Fibroblast of skin of scalp (primary cell): ENCODE measurements around the gene SIK1. TPM values are rescaled to one million over a fixed set of nuclear protein-coding genes. Genes with fewer than 3 reads are reported as not detected.
"Not testable (repeated sequence)": the region's sequence is repeated elsewhere in the genome, so short reads cannot be mapped to it uniquely, and the experiment has no call there.

Experiments used
- DNase-seq: peaks from one replicate; pipeline ENCODE4 v3.0.0-alpha.2; 2013
- polyA plus RNA-seq, 2 experiments: library from polyadenylated mRNA; unstranded; fragments of 120-200 nt; gene quantifications; one replicate each; pipeline ENCODE4 v1.2.1, GENCODE V29; 2013; ENCODE audit not compliant: insufficient read length in 2 of 2

Gene SIK1
- 1.9 TPM for polyA plus RNA-seq (2013, experiment 1 of 2; ENCODE audit: insufficient read length)
- 1.1 TPM for polyA plus RNA-seq (2013, experiment 2 of 2; ENCODE audit: insufficient read length)

GRCh38 chr21:43426404-43427241 lies at the start of gene SIK1:
Gene SIK1, minus strand, starts transcription at chr21:43427131. Its CDS starts 953 bp downstream, at chr21:43426178.
- not testable (repeated sequence) for DNase-seq

- DNase-seq, result not testable (repeated sequence)
Measured at GRCh38 chr21:43471597-43472242, 44.8 kb upstream of the SIK1 start.

GRCh38 chr21:43469719-43470458 lies 43.0 kb upstream of the SIK1 start:
- DNase-seq, result not testable (repeated sequence)

DNA sequence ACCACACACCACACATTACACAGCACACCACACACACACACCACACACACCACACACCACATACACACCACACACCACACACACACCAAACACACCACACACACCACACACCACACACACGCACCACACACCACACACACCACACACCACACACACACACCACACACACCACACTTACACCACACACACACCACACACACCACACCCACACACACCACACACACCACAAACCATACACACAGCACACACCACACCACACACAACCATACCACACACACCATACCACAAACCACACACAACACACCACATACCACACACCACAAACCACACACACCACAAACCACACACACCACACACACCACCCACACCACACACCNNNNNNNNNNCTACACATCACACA lies 40.9 kb upstream of the SIK1 start:
- no peak for DNase-seq

GRCh38 chr21:43465159-43465558 lies 38.2 kb upstream of the SIK1 start:
- not testable (repeated sequence) for DNase-seq

GRCh38 chr21:43463498-43464261 lies 36.7 kb upstream of the SIK1 start:
- not testable (repeated sequence) for DNase-seq

DNA sequence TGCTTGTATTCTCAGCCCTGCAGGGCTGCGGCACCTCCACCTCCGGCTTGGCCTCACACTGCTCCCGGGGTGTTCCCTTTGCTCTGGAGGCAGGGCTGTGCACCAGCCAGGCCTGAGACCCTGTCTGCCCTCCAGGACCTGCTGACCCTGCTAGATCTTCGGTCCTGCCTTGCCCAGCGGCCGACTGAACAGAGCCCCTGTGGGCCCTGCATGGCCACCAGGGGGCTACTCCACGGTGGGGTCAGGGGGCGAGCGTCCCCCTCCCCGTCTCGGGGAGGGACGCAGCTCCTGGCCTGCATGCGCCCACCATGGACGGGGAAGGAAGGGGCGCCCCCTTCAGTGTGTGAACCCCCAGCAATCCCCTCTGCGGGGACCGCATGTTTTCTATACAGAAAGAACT lies 36.0 kb upstream of the SIK1 start:
- not testable (repeated sequence) for DNase-seq

DNA sequence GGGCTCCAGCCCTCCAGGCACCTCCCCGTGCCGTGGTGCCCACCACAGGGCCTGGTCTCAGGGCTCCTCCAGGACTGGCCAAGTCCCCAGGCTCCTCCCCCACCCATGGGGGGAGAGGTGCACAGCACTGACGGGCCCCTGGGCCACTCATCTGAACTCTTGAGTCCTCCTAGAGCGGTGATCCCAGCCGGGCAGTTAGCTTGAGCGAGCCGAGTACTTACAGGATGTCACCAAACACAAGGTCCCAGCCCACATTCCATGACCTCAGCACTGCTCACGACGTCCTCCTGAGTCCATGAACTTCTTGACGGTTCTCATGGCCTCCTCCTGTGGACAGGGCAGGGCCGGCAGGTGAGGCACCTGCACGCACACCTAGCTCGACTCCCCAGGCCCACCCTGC lies 33.5 kb upstream of the SIK1 start:
- not testable (repeated sequence) for DNase-seq

DNA sequence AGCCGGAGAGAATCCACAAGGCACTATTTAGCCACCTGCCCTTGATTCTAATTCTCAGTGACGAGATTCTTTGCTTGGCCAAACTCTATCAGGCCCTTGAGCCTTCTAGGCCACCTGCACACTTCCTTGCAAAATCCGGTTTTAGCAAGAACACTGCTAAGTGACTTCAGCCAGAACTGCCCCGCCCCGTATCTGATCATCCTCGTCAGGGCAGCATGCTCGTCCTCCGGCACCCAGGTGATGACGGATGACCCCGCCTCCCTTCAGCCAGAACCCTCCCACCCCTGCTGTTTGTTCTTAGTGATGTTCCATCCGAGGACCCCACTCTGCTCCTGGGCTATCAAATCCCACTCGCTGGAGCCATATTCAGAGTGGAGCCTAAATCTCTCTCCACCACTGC lies 32.1 kb upstream of the SIK1 start:
- not testable (repeated sequence) for DNase-seq

GRCh38 chr21:43456616-43457314 lies 29.8 kb upstream of the SIK1 start:
- not testable (repeated sequence) for DNase-seq

- not testable (repeated sequence) for DNase-seq
Measured at GRCh38 chr21:43455717-43456116, 28.8 kb upstream of the SIK1 start.

DNA sequence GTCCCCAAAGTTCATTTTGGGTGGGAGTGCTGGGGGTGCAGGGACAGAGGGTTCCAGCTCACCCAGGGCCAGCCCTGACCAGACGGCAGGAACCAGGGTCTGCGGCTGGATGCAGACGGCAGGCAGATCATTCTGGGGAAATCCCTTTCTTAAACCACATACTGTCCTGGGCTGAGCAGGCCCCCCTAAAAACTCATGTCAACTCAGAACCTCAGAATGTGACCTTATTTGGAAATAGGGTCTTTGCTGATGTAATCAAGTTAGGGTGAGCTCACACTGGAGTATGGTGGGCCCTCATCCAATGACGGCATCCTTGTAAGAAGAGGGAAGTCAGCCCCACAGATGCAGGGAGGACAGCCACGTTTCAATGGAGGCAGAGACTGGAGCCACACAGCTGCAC lies 27.2 kb upstream of the SIK1 start:
- DNase-seq, result not testable (repeated sequence)

DNA sequence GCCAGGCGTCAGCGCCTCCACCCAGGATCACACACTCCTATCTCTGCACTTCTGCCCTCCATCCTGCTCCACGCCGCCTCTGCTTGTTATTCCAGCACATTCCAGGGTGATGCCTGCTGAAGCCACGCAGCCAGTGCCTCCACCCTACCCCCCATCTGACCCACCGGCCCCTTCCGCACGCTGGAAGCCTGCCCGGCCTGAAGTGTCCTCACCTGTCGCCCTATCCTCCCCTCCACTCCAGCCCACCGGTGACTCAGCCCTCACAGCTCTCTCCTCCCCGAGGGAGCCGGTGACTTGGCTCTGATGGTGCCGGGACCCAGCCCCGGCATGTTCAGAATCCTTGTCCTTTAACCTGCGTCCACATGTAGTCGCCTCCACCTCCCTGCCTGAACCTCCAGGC lies 24.9 kb upstream of the SIK1 start:
- not testable (repeated sequence) for DNase-seq

DNA sequence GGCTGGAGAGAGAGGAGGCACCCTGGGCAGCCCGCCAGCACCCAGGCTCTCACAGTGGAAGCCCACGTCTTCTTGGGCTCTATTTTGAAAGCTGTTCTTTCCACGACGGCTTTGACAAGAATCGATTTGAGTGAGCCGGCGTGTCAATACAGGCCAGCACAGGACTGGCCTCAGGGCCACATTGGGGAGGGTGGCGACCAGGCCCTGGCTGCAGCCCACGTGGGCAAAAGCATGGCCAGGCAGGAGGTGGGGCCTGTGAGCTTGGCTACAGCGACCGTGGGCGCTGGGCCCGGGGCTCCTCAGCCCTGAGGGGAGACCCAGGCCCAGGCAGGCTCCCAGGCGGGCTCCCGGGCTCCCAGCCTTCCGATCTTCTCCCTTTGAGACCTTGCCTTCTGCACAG lies 23.4 kb upstream of the SIK1 start:
- DNase-seq, result not testable (repeated sequence)

- not testable (repeated sequence) for DNase-seq
Measured at GRCh38 chr21:43447353-43447977, 20.5 kb upstream of the SIK1 start.

GRCh38 chr21:43446277-43446932 lies 19.5 kb upstream of the SIK1 start:
- not testable (repeated sequence) for DNase-seq

- not testable (repeated sequence) for DNase-seq
Measured at GRCh38 chr21:43444524-43444923, 17.6 kb upstream of the SIK1 start.

GRCh38 chr21:43442571-43442970 lies 15.6 kb upstream of the SIK1 start:
- not testable (repeated sequence) for DNase-seq

DNA sequence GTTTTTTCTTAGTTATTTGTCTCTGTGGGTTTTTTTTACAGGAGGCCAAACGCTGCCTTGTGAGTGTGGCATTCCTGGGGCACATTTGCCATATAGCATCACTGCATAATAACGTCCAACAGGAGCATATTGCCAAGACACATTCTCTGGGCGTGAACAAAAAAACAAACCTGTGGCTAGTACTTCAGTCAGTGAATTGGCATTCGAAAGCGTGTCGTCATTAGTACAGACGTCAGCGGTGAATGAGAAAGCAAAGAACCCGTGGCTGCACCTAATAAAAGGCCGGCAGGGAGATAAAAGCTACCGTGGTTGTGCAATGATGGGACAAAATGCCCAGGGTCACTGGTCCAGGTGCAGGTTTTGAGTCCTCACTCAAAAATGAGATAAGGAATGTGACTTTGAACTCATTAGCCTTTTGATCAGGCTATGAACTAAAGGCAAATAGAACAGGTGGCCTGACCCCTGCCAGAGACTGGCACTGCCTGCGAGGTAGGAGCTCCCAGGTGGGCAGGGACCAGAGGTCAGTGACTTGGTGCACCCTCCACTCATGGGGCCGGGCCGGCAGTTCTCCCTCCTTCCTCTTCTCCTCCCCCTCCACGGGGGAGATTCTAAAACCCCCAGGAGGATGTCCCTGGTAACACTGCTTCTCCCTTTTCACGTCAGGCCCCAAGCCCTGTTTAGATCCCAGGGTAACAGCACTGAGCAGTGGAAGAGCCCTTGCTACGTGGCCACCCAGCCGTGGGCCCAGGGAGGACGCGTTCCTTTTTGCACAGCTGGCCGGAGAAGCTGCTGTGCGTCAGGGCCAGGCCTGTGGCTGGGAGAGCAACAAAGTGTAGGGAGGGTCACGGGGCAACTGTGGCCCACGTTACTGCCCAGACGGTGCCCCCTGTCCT lies 14.2 kb upstream of the SIK1 start:
- not testable (repeated sequence) for DNase-seq
